GM12878 (cell line): ENCODE results near the gene AKR1B15. TPM values are rescaled to one million over a fixed set of nuclear protein-coding genes. Genes with fewer than 3 reads are reported as not detected.

ENCODE experiments used
- ATAC-seq: fragments of 200-7000 bp; cut with Tn5 transposase; 3 replicates; pipeline ENCODE4 v1.9.1; 2020; ENCODE audit warnings: mild to moderate bottlenecking, moderate library complexity
- BruUV-seq: library from RNA; stranded (reverse); fragments of 400-500 nt; replicated peaks from 2 replicates; lab custom pipeline; 2021; lab: Mats Ljungman, UMichigan
- CTCF ChIA-PET: fragments of 300-600 bp; sonication (Branson Sonifier 250); formaldehyde crosslinking; extraction: SDS; loops from one replicate; lab custom pipeline; 2021; ENCODE audit warnings: inconsistent platforms; lab: Yijun Ruan, JAX
- POLR2A ChIA-PET: fragments of 350-600 bp; formaldehyde crosslinking; extraction: SDS; loops from one replicate; lab custom pipeline; 2021; ENCODE audit warnings: inconsistent platforms; lab: Charles Lee
- RAD21 ChIA-PET: fragments of 300-600 bp; sonication (Branson Sonifier 250); formaldehyde crosslinking; loops from one replicate; lab custom pipeline; 2023; ENCODE audit warnings: antibody characterized with exemption; ENCODE audit not compliant: unreplicated experiment; lab: Charles Lee
- SMC1A ChIA-PET: fragments of 300-600 bp; sonication (Branson Sonifier 250); formaldehyde crosslinking; loops from one replicate; lab custom pipeline; 2023; ENCODE audit not compliant: unreplicated experiment, uncharacterized antibody; lab: Charles Lee
- DNase-seq: peaks from one replicate; pipeline ENCODE4 v3.0.0-alpha.2; 2011; ENCODE audit warnings: low read depth, low spot score
- FAIRE-seq: peaks from 3 replicates; lab custom pipeline; 2011; peaks lifted over from hg19 to GRCh38; lab: Jason Lieb, UNC
- H2AFZ ChIP-seq: 2 replicates; pipeline ENCODE4 v1.6.0; 2011; ENCODE audit warnings: low read depth, low read length, control low read depth; ENCODE audit not compliant: control insufficient read depth
- H3K27ac ChIP-seq: 2 replicates; pipeline ENCODE4 v1.5.1; 2011; ENCODE audit warnings: control low read depth; ENCODE audit not compliant: control insufficient read depth, insufficient read depth
- H3K27me3 ChIP-seq, 2 experiments: replicated peaks in 1 of 2; 2 replicates each; pipeline versions ENCODE4 v1.6.0 to v1.6.1; 2011; ENCODE audit warnings: low read length in 1 of 2; ENCODE audit not compliant: control insufficient read depth in 2 of 2, insufficient read depth in 2 of 2
- H3K36me3 ChIP-seq, 2 experiments: 2 replicates each; pipeline ENCODE4 v1.5.1; 2011; ENCODE audit warnings: low read length in 1 of 2; ENCODE audit not compliant: control insufficient read depth in 2 of 2, insufficient read depth in 2 of 2
- H3K4me1 ChIP-seq: 2 replicates; pipeline ENCODE4 v1.6.1; 2011; ENCODE audit warnings: mild to moderate bottlenecking, low read length, moderate library complexity, mixed read lengths; ENCODE audit not compliant: control insufficient read depth, insufficient read depth
- H3K4me2 ChIP-seq: 2 replicates; pipeline ENCODE4 v1.6.0; 2011; ENCODE audit warnings: control low read depth; ENCODE audit not compliant: control insufficient read depth, insufficient read depth
- H3K4me3 ChIP-seq: fragments of 200-600 bp; sonication (generic); 2 replicates; pipeline ENCODE4 v1.5.1; 2016
- H3K79me2 ChIP-seq: 2 replicates; pipeline ENCODE4 v1.6.0; 2011; ENCODE audit warnings: low read length; ENCODE audit not compliant: control insufficient read depth, insufficient read depth
- H3K9ac ChIP-seq: 2 replicates; pipeline ENCODE4 v1.8.0; 2011; ENCODE audit warnings: low read length, control low read depth, mixed read lengths; ENCODE audit not compliant: control insufficient read depth, insufficient read depth
- H3K9me3 ChIP-seq: replicated peaks from 3 replicates; pipeline ENCODE4 v1.5.1; 2011; ENCODE audit warnings: mild to moderate bottlenecking, low read length; ENCODE audit not compliant: control insufficient read depth, insufficient read depth
- H4K20me1 ChIP-seq: 2 replicates; pipeline ENCODE4 v1.6.0; 2011; ENCODE audit not compliant: control insufficient read depth, insufficient read depth
- FOS ChIP-seq: IDR thresholded peaks from 3 replicates; pipeline ENCODE4 v1.6.1; 2011; ENCODE audit warnings: borderline replicate concordance; ENCODE audit not compliant: insufficient read length; ENCODE audit errors: extremely low read depth
- IRF4 ChIP-seq: IDR thresholded peaks from 2 replicates; pipeline ENCODE4 v1.6.1; 2011; ENCODE audit warnings: low read depth, low read length
- NR2C1 ChIP-seq: fragments of 450-650 bp; IDR thresholded peaks from 2 replicates; pipeline ENCODE4 v1.6.1; 2017; ENCODE audit warnings: antibody characterized with exemption, mild to moderate bottlenecking, moderate library complexity
- STAT3 ChIP-seq: IDR thresholded peaks from 2 replicates; pipeline ENCODE4 v1.6.1; 2011; ENCODE audit warnings: low read depth, low read length, improper control_type of control experiment
- SUPT20H ChIP-seq: IDR thresholded peaks from 2 replicates; pipeline ENCODE4 v1.6.1; 2011; ENCODE audit warnings: low read depth, mild to moderate bottlenecking, low read length, moderate library complexity, borderline replicate concordance; ENCODE audit not compliant: control insufficient read depth
- TAF1 ChIP-seq: IDR thresholded peaks from 2 replicates; pipeline ENCODE4 v1.6.1; 2011; ENCODE audit warnings: mild to moderate bottlenecking, low read depth, low read length, borderline replicate concordance
- TARDBP ChIP-seq: IDR thresholded peaks from 2 replicates; pipeline ENCODE4 v1.6.1; 2016; ENCODE audit warnings: borderline replicate concordance
- TCF3 ChIP-seq: IDR thresholded peaks from 2 replicates; pipeline ENCODE4 v1.6.1; 2012; ENCODE audit warnings: low read depth, mild to moderate bottlenecking, low read length, borderline replicate concordance; ENCODE audit not compliant: insufficient read depth
- WRNIP1 ChIP-seq: IDR thresholded peaks from 2 replicates; pipeline ENCODE4 v1.6.1; 2011; ENCODE audit warnings: low read depth, low read length, improper control_type of control experiment, borderline replicate concordance
- ZNF24 ChIP-seq: fragments of 450-650 bp; IDR thresholded peaks from 2 replicates; pipeline ENCODE4 v1.6.1; 2017; ENCODE audit warnings: antibody characterized with exemption, mild to moderate bottlenecking
- ZSCAN29 ChIP-seq: fragments of 450-650 bp; IDR thresholded peaks from 2 replicates; pipeline ENCODE4 v1.6.1; 2017; ENCODE audit warnings: mild to moderate bottlenecking, moderate library complexity
- ZZZ3 ChIP-seq: IDR thresholded peaks from 2 replicates; pipeline ENCODE4 v1.6.1; 2011; ENCODE audit warnings: low read depth; ENCODE audit not compliant: control insufficient read depth, insufficient read length
- WGBS: methylation state at CpG from one replicate; pipeline ENCODE4 v1.1.6; 2016; ENCODE audit warnings: low lambda C conversion rate; ENCODE audit not compliant: insufficient replicate concordance, insufficient coverage; ENCODE audit errors: missing lambda C conversion rate; 5-methylcytosine and 5-hydroxymethylcytosine counted together
- in situ Hi-C: fragments of 300-500 bp; cut with MboI; formaldehyde crosslinking; loops from 9 replicates; pipeline ENCODE4 v1.14.3; 2018; ENCODE audit warnings: mixed read lengths
- intact Hi-C: fragments of 100-400 bp; cut with micrococcal nuclease; formaldehyde crosslinking; loops from one replicate; pipeline ENCODE4 v1.14.2; 2022; ENCODE audit not compliant: unreplicated experiment
- polyA plus RNA-seq, 11 experiments: library from polyadenylated mRNA; depleted of rRNA in 4 of 11; unstranded in 6 of 11; stranded (reverse) in 5 of 11; fragments of >200 nt; fragmentation: Nextera tagmentation in 4 of 11; fragmentation: Illumina TruSeq in 1 of 11; extraction: Ambion mirVana in 4 of 11; extraction: Trizol in 1 of 11; gene quantifications; 1 replicate in 1 of 11; 2 replicates in 10 of 11; pipeline versions ENCODE4 v1.2.1 to v1.2.3, GENCODE V29; 2011 to 2016; ENCODE audit warnings: inconsistent platforms in 2 of 11, missing spikeins in 2 of 11, low read depth in 1 of 11
- total RNA-seq, 4 experiments: library from RNA; depleted of rRNA in 3 of 4; stranded (reverse); fragments of >200 nt in 3 of 4; fragmentation: Illumina TruSeq in 1 of 4; extraction: Trizol in 1 of 4; gene quantifications; 2 replicates each; pipeline versions ENCODE4 v1.2.1 to v1.2.3, GENCODE V29; 2013 to 2021
- TF ChIP-seq, protein P1 (sequence below): fragments of 450-650 bp; IDR thresholded peaks from 2 replicates; pipeline ENCODE4 v1.6.1; 2017; ENCODE audit warnings: mild to moderate bottlenecking, low read depth, inconsistent platforms; ENCODE audit not compliant: poor library complexity, severe bottlenecking
- TF ChIP-seq, protein P2 (sequence below): IDR thresholded peaks from 2 replicates; pipeline ENCODE4 v1.6.1; 2011; ENCODE audit warnings: low read depth, low read length, improper control_type of control experiment, borderline replicate concordance
- TF ChIP-seq, protein P3 (sequence below): IDR thresholded peaks from 2 replicates; pipeline ENCODE4 v1.6.1; 2012; ENCODE audit warnings: mild to moderate bottlenecking, low read depth, low read length
- TF ChIP-seq, protein P4 (sequence below): IDR thresholded peaks from 2 replicates; pipeline ENCODE4 v1.6.1; 2011; ENCODE audit warnings: mild to moderate bottlenecking, low read depth, low read length, moderate library complexity; ENCODE audit not compliant: insufficient replicate concordance

The AKR1B15 gene
- total and polyA plus RNA-seq, 10 of the 15 experiments (the other 5 are each of a cell fraction or from before 2014, with no cell fraction given): 0.06 TPM; not detected in 9

DNA sequence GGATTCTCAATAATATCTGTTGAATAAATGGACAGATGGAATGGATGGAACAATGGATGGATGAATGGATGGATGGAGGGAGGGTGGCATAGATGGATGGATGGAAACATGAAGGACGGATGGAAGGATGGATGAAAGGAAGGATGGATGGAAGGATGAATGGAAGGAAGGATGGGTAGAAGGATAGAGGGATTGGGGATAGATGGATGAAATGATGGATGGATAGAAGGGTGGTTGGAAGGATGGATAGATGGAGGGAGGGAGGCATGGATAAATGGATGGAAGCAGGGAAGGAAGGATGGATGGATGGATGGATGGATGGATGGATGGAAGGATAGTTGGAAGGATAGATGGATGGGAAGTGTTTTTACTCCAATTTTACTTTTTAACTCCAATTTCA, 35.4 kb downstream of the AKR1B15 start:
- POLR2A ChIA-PET: no interaction called here
- H2AFZ ChIP-seq: no peak overlapping the region
- no peak overlapping the region for H3K9ac ChIP-seq
- no peak overlapping the region for H3K4me3 ChIP-seq
- intact Hi-C loops (no loop called here), in situ Hi-C loops (no loop called here)
- no peaks in the 10 kb centered on the region for H3K4me1 ChIP-seq
- BruUV-seq: no TSS peak
- H4K20me1 ChIP-seq: no peaks in the 10 kb centered on the region
- no peak for TF ChIP-seq ZZZ3
- no peak for TF ChIP-seq IRF4
- no peak for TF ChIP-seq WRNIP1
- TF ChIP-seq, protein P1, sequence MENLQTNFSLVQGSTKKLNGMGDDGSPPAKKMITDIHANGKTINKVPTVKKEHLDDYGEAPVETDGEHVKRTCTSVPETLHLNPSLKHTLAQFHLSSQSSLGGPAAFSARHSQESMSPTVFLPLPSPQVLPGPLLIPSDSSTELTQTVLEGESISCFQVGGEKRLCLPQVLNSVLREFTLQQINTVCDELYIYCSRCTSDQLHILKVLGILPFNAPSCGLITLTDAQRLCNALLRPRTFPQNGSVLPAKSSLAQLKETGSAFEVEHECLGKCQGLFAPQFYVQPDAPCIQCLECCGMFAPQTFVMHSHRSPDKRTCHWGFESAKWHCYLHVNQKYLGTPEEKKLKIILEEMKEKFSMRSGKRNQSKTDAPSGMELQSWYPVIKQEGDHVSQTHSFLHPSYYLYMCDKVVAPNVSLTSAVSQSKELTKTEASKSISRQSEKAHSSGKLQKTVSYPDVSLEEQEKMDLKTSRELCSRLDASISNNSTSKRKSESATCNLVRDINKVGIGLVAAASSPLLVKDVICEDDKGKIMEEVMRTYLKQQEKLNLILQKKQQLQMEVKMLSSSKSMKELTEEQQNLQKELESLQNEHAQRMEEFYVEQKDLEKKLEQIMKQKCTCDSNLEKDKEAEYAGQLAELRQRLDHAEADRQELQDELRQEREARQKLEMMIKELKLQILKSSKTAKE: no peak
- TF ChIP-seq, protein P2, sequence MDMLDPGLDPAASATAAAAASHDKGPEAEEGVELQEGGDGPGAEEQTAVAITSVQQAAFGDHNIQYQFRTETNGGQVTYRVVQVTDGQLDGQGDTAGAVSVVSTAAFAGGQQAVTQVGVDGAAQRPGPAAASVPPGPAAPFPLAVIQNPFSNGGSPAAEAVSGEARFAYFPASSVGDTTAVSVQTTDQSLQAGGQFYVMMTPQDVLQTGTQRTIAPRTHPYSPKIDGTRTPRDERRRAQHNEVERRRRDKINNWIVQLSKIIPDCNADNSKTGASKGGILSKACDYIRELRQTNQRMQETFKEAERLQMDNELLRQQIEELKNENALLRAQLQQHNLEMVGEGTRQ: no peak
- no peak for TF ChIP-seq FOS
- TF ChIP-seq TCF3: no peak
- TF ChIP-seq SUPT20H: no peak
- no peak for TF ChIP-seq TARDBP
- TF ChIP-seq ZSCAN29: no peak
- TF ChIP-seq NR2C1: no peak
- no peak for TF ChIP-seq TAF1
- TF ChIP-seq, protein P3, sequence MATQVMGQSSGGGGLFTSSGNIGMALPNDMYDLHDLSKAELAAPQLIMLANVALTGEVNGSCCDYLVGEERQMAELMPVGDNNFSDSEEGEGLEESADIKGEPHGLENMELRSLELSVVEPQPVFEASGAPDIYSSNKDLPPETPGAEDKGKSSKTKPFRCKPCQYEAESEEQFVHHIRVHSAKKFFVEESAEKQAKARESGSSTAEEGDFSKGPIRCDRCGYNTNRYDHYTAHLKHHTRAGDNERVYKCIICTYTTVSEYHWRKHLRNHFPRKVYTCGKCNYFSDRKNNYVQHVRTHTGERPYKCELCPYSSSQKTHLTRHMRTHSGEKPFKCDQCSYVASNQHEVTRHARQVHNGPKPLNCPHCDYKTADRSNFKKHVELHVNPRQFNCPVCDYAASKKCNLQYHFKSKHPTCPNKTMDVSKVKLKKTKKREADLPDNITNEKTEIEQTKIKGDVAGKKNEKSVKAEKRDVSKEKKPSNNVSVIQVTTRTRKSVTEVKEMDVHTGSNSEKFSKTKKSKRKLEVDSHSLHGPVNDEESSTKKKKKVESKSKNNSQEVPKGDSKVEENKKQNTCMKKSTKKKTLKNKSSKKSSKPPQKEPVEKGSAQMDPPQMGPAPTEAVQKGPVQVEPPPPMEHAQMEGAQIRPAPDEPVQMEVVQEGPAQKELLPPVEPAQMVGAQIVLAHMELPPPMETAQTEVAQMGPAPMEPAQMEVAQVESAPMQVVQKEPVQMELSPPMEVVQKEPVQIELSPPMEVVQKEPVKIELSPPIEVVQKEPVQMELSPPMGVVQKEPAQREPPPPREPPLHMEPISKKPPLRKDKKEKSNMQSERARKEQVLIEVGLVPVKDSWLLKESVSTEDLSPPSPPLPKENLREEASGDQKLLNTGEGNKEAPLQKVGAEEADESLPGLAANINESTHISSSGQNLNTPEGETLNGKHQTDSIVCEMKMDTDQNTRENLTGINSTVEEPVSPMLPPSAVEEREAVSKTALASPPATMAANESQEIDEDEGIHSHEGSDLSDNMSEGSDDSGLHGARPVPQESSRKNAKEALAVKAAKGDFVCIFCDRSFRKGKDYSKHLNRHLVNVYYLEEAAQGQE: no peak
- no peak for TF ChIP-seq ZNF24
- TF ChIP-seq, protein P4, sequence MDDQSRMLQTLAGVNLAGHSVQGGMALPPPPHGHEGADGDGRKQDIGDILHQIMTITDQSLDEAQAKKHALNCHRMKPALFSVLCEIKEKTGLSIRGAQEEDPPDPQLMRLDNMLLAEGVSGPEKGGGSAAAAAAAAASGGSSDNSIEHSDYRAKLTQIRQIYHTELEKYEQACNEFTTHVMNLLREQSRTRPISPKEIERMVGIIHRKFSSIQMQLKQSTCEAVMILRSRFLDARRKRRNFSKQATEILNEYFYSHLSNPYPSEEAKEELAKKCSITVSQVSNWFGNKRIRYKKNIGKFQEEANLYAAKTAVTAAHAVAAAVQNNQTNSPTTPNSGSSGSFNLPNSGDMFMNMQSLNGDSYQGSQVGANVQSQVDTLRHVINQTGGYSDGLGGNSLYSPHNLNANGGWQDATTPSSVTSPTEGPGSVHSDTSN: no peak
- no peak for TF ChIP-seq STAT3
- H3K27me3 ChIP-seq: no peaks in the 10 kb centered on the region
- no peaks in the 10 kb centered on the region for H3K79me2 ChIP-seq
- SMC1A ChIA-PET: interaction anchor here (1.5 kb wide), 1 partner anchor 10 kb away, joined by 4 read pairs; no protein-coding TSS in a partner anchor
- RAD21 ChIA-PET: no interaction called here
- 0% methylated on average over 1 of the region's 1 CpG for WGBS
- FAIRE-seq (no peak), ATAC-seq (no peak), DNase-seq (no peak)
- no peaks in the 10 kb centered on the region for H3K36me3 ChIP-seq
- no peak overlapping the region for H3K27ac ChIP-seq
- H3K9me3 ChIP-seq: no peaks in the 10 kb centered on the region
- CTCF ChIA-PET: no interaction called here
- no peak overlapping the region for H3K4me2 ChIP-seq
